ENCODE measurements around the gene NAALADL2. TPM values are rescaled to one million over a fixed set of nuclear protein-coding genes. Genes with fewer than 3 reads are reported as not detected.

Gene NAALADL2
- total RNA-seq, 1 donor from 2014 or later = 4.2 TPM

DNA sequence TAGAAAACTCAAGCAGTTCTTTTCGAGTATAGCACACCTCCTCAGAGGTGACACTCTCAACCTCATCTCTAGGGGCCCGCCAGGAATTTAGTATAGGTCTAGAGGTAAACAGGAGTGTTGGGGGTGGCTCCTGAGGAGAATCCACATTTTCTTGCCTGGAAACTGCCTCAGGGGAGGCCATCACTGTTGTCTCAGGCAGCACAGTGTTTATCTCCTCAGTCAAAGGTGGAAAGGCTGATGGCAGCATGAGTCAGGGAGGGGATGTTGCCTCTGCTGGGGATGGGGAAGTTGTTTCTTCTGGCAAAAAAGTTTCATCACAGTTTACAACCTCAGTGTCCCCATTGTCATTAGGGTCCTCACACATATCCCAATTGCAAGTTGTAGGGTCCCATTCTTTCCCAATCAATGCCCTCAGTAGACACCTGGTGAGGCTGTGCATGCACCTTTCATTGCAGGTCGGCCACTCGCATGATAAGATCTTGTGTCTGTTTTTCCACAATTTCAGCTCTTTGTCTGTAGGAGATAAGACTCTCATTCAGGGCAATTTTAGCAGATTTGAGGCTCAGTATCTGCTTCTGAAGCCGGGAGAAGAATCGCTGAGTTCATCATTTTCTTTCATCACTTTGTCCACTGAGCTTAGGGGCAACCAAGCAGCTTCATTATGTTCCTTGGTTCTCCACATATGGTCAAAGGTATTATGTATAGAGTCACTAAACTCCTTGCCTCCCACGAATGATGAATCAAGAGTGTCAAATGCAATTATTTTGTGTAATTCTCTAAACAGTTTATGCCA is 25.8 kb downstream of the NAALADL2 start:
- no peak for ATAC-seq

GRCh38 chr3:174891524-174892203 is 32.5 kb downstream of the NAALADL2 start:
- DNase-seq (ENCODE audit: low spot score) (no peak), ATAC-seq (peak; percentile 63)

More for the DNA sequence above, 25.8 kb downstream of the NAALADL2 start:
- no peak for DNase-seq (ENCODE audit: low spot score)

GRCh38 chr3:174907027-174907426 is 47.9 kb downstream of the NAALADL2 start:
- no peak for ATAC-seq

DNA sequence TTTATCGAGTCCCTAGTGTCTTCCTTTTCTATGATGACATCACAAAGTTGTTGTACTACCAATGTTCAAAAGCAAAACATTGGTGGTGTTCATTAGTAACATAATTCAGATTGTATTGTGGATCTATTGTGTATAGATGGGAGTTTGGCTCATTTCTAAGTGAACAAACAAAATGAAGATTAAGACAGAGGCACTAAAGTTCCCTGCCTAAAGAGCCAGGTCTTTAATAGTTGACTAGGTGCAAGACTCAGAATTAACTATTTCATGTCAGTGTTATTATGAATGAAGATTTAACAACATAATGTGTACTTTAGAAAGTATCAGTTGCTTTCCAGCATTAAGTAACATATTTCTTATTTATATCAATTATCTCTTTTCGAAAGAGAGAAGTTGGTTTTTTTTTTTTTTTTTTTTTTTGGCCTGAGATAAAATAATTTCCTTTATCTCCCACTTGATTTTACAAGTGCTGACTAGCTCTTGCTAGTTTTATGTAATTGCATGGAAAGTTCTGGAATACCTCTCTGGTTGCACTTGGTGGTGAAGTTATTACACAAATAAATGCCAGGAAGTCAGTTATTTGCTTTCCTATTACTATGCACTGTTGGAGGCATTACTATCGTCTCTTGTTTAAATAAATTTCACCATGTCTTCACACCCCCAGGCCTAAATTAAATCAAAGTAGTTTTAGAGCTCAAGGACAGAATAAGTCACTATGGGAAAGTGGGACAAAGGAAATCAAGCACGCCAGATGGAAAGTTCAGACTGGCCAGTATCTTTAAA is 48.7 kb downstream of the NAALADL2 start:
- ATAC-seq = no peak

More at GRCh38 chr3:174907027-174907426, 47.9 kb downstream of the NAALADL2 start:
- no peak for DNase-seq (ENCODE audit: low spot score)

DNA sequence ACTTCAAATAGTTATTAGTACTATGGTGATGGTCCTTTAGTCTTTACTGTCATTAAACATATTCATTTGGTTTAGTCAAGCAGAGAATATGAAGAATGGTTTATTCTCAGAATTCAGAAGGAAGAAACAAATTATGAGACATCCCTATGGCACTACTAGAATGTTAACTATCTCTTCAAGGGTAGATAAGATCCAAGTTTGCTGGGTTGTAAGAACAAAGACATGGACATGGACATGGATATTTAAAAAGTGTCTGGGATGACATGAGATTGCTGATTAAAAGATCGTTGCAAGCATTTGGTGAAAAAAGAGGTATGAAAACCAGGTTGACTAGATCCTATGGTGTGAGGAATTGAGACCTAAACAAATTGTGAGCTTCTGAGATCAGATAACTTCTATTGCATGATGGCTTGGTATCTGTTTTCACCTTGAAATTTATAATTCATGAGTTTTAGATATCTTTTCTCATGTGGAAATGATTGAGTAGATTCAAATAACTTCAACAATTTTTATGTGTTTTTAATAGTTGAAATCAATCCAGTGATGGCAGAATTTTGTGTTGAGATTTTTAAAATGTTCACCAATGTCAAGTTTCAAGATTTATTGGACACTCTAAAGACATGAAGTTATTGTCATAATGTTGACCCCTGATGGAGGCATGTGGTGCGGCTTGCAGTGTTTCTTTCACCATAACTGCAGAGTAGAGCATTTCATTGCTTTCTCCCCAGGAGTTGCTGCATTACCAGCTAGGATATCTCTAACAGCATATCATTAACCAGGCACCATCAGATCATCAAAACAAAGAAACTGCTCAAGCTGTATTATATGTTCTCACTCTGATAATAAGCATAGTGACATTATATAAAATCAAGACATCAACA is 72.6 kb downstream of the NAALADL2 start:
- no peak for DNase-seq (ENCODE audit: low spot score)
- ATAC-seq = no peak

More for the DNA sequence above, 48.7 kb downstream of the NAALADL2 start:
- no peak for DNase-seq (ENCODE audit: low spot score)

GRCh38 chr3:174936590-174936989 is 77.5 kb downstream of the NAALADL2 start:
- DNase-seq (ENCODE audit: low spot score) = no peak
- ATAC-seq = no peak

GRCh38 chr3:174937478-174937877 is 78.3 kb downstream of the NAALADL2 start:
- DNase-seq (ENCODE audit: low spot score) (no peak), ATAC-seq (no peak)

DNA sequence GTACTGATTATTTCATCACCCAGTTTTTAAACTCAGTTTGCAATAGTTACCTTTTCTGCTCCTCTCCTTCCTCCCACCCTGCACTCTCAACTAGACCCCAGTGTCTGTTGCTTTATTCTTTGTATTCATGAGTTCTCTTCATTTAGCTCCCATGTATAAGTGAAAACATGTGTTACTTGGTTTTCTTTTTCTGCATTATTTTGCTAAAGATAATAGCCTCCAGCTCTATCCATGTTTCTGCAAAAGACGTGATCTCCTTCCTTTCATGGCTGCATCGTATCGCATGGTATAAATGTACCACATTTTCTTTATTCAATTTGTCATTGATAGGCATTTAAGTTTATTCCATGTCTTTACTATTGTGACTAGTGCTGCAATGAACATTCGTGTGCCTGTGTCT is 79.0 kb downstream of the NAALADL2 start:
- ATAC-seq (no peak), DNase-seq (ENCODE audit: low spot score) (no peak)

- DNase-seq (ENCODE audit: low spot score) (no peak), ATAC-seq (no peak)
Observed at GRCh38 chr3:174940151-174940550, 81.0 kb downstream of the NAALADL2 start.

- no peak for ATAC-seq
- no peak for DNase-seq (ENCODE audit: low spot score)
Observed at GRCh38 chr3:174945276-174945675, 86.1 kb downstream of the NAALADL2 start.

DNA sequence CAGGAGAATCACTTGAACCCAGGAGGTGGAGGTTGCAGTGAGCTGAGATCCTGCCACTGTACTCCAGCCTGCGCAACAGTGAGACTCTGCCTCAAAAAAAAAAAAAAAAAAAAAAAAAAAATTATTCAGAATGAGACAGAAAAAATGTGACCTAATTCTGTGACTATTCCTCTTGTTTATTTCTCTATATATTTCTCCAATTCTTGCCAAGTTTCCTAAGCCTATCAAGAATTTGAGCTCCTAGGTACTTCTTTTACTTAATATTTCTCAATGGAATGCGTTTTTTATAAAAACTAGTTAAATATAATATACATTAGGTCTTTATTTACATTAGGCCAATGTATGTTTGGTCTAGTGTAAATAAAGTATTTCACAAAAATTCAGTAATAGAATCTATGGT is 86.8 kb downstream of the NAALADL2 start:
- no peak for ATAC-seq
- no peak for DNase-seq (ENCODE audit: low spot score)

DNA sequence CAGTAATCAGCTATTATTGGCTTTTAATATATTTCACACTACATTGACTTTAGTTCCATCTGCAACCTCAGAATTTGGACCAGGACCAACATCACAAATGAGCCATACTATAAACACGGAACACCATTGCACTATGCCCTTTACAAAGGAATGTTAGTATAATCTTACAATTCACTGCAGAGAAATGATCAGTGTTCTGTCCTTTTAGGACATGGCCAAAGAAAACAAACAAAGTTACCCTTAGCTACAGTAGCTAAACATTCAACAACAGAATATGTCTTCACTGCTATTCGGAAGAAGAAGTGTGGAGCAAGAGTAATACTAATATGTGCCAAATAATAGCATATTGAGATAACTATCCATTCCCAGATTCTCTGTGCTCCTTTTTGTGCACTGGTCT is 90.4 kb downstream of the NAALADL2 start:
- ATAC-seq = no peak
- no peak for DNase-seq (ENCODE audit: low spot score)

DNA sequence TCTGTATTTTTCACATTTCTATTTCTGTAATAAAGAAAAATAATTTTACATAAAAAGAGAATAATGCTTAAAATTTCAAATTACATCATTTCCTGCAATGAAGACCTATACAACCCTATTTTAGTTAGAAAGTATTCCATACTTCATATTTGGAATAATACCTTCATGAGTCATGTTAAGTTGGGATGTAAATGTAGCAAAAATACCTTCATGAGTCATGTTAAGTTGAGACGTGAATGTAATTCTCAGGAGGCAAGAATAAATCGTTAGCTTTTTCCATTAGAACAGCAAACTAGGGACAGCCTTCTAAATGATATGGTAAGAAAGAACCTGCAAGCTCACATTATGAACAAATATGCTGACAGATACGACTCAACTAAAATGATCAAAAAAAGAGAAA is 91.9 kb downstream of the NAALADL2 start:
- ATAC-seq (no peak), DNase-seq (ENCODE audit: low spot score) (no peak)

GRCh38 chr3:174951498-174952005 is 92.4 kb downstream of the NAALADL2 start:
- no peak for DNase-seq (ENCODE audit: low spot score)
- ATAC-seq = no peak

GRCh38 chr3:174953068-174953467 is 93.9 kb downstream of the NAALADL2 start:
- ATAC-seq (no peak), DNase-seq (ENCODE audit: low spot score) (no peak)

GRCh38 chr3:174955513-174956016 is 96.4 kb downstream of the NAALADL2 start:
- no peak for ATAC-seq
- DNase-seq (ENCODE audit: low spot score) = no peak

GRCh38 chr3:174957081-174957480 is 97.9 kb downstream of the NAALADL2 start:
- DNase-seq (ENCODE audit: low spot score) (no peak), ATAC-seq (no peak)

DNA sequence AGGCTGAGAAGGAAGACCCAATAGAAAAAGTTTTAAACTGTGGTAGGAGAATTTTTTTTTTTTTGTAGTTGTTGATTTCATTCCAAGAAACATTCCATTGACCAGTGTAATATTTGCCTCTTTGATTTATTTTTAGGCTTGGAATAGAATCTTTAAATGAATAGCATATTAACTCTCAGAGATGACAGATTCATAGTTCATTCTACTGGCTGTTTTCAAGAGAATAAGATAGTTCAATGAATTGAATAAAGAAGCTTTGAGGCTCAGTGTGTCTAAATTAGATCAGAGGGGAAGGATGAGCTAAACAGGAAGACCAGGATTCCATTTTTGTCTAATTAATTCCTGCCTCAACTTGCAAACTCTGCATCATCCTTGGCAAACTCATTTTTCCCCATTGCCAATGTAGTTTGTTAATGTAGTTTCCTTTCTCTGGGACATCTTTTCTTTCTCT is 98.4 kb downstream of the NAALADL2 start:
- DNase-seq (ENCODE audit: low spot score) (no peak), ATAC-seq (no peak)

GRCh38 chr3:174958671-174959328 is 99.7 kb downstream of the NAALADL2 start:
- ATAC-seq (no peak), DNase-seq (ENCODE audit: low spot score) (no peak)

Measured in left lobe of liver (tissue), 2 donors.